ENCODE data around the gene PMEL. TPM values are rescaled to one million over a fixed set of nuclear protein-coding genes. Genes with fewer than 3 reads are reported as not detected.

Gene PMEL
- total RNA-seq, 1 donor from 2014 or later = 0.52 TPM

DNA sequence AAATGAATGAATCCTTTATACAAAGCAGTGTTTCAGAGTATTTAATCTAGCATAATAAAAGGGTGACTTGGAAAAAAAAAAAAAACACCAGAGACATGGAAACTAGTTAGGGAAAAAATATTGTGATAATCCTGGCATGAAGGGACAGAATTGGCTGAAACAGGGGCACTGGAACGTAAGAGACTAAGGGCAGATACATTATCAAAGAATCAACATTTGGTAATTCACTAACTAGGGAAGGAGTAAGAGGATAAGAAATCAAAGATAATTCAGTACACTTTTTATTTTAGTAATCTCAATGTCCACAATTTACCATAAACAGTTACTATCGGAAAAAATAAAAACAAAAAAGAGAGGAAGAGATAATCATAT, 56.3 kb downstream of the PMEL start:
- no peak overlapping the region for H3K9ac ChIP-seq (ENCODE audit: low read depth in 1 of 3, low read length in 3 of 3)

DNA sequence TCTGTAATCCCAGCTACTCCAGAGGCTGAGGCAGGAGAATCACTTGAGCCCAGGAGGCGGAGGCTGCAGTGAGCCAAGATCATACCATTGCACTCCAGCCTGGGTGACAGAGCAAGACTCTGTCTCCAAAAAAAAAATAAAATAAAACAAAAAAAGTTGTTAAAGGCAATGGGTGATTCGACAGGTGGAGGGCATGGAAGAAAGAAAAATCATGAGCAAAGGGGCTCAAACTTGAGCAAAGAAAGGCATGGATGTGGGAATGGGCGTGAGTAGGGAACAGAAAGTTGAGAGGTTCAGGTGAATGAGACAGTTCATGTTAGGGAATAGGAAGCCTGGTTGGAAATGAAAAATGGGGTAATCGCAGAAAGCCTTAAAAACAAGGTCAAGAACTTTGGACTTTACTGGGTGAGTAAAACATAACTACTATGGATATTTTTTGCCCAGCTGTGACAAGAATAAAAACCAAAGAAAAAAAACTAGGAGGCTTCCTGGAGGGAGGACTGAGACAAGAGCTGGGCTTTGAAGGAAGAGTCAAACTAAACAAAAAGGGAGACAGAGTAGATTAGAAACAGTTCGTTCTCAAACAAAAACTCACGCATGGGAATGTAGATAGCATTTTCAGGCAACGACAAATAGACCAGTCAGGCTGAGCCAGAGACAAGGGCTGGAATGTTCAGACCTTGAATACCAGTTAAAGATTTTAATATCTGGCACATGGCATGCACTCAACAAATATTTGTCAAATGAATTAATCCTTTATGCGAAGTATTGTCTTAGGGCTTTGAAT, 56.9 kb downstream of the PMEL start:
- Histone ChIP-seq H3K27ac (ENCODE audit: low read depth, low read length) (no peak overlapping the region), H3K9ac (ENCODE audit: low read depth in 1 of 3, low read length in 3 of 3) (no peak overlapping the region), H3K4me3 (ENCODE audit: low read length in 3 of 3) (no peak overlapping the region)

More for the DNA sequence above, 56.3 kb downstream of the PMEL start:
- no peaks in the 10 kb centered on the region for H3K27me3 ChIP-seq (ENCODE audit: control insufficient read depth in 3 of 3, insufficient read depth in 3 of 3, low read length in 3 of 3)
- H3K9me3 ChIP-seq (ENCODE audit: control insufficient read depth in 3 of 3, low read length in 3 of 3) = no peaks in the 10 kb centered on the region
- H3K27ac ChIP-seq (ENCODE audit: low read depth, low read length) = no peak overlapping the region
- H3K4me1 ChIP-seq (ENCODE audit: control insufficient read depth in 3 of 3, insufficient read depth in 3 of 3, low read length in 3 of 3) = no peaks in the 10 kb centered on the region
- peaks cover 0 to 2% (median 0%) of the 10 kb centered on the region in 3 donors for H3K36me3 ChIP-seq (ENCODE audit: control insufficient read depth in 3 of 3, insufficient read depth in 3 of 3, low read length in 3 of 3)
- H3K4me3 ChIP-seq (ENCODE audit: low read length in 3 of 3) = no peak overlapping the region

DNA sequence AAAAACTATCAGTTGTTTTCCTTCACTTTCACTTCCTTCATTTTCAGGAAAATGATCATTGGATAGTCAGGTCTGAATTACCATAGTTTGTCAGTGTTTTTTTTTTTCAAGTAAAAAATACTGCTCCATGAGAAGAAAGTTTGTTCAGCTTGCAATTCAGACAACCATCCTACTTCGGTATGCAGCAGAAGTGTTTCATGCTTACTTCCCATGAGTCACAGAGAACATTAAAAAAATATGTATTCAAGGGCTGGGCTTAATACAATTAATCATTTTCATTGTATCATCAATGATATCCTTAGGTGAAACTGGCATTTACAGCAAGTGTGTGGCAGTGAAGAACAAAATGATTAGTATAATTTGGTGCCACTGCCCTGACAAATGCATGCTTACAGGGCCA, 59.8 kb downstream of the PMEL start:
- Histone ChIP-seq H3K4me3 (ENCODE audit: low read length in 3 of 3) (no peak overlapping the region), H3K36me3 (ENCODE audit: control insufficient read depth in 3 of 3, insufficient read depth in 3 of 3, low read length in 3 of 3) (peaks cover 5 to 7% (median 6%) of the 10 kb centered on the region in 3 donors), H3K27ac (ENCODE audit: low read depth, low read length) (no peak overlapping the region), H3K9me3 (ENCODE audit: control insufficient read depth in 3 of 3, low read length in 3 of 3) (no peaks in the 10 kb centered on the region), H3K27me3 (ENCODE audit: control insufficient read depth in 3 of 3, insufficient read depth in 3 of 3, low read length in 3 of 3) (no peaks in the 10 kb centered on the region), H3K4me1 (ENCODE audit: control insufficient read depth in 3 of 3, insufficient read depth in 3 of 3, low read length in 3 of 3) (no peaks in the 10 kb centered on the region), H3K9ac (ENCODE audit: low read depth in 1 of 3, low read length in 3 of 3) (no peak overlapping the region)

More for the DNA sequence above, 56.9 kb downstream of the PMEL start:
- Histone ChIP-seq H3K9me3 (ENCODE audit: control insufficient read depth in 3 of 3, low read length in 3 of 3) (no peaks in the 10 kb centered on the region), H3K27me3 (ENCODE audit: control insufficient read depth in 3 of 3, insufficient read depth in 3 of 3, low read length in 3 of 3) (no peaks in the 10 kb centered on the region), H3K36me3 (ENCODE audit: control insufficient read depth in 3 of 3, insufficient read depth in 3 of 3, low read length in 3 of 3) (peaks cover 0 to 2% (median 0%) of the 10 kb centered on the region in 3 donors), H3K4me1 (ENCODE audit: control insufficient read depth in 3 of 3, insufficient read depth in 3 of 3, low read length in 3 of 3) (no peaks in the 10 kb centered on the region)

Other genes with a start within 250 kb of the PMEL start
- gene BLOC1S1, start 250.0 kb downstream of the PMEL start, total RNA-seq = 42.3 TPM
- gene RDH5, start 245.6 kb downstream of the PMEL start, total RNA-seq = 19.8 TPM
- 1,640 TPM for gene CD63, start 237.0 kb downstream of the PMEL start, total RNA-seq
- gene GDF11, start 222.9 kb downstream of the PMEL start, total RNA-seq = 3.1 TPM
- gene SARNP, start 148.3 kb downstream of the PMEL start, total RNA-seq = 71.5 TPM
- gene ORMDL2, start 148.0 kb downstream of the PMEL start, total RNA-seq = 11.0 TPM
- gene DNAJC14, start 136.5 kb downstream of the PMEL start, total RNA-seq = 33.4 TPM
- 2.6 TPM for gene MMP19, start 123.1 kb downstream of the PMEL start, total RNA-seq
- gene PYM1, start 38.1 kb downstream of the PMEL start, total RNA-seq = 16.2 TPM
- 6.8 TPM for gene DGKA, start 34.9 kb downstream of the PMEL start, total RNA-seq
- 9.4 TPM for gene CDK2, start 788 bp upstream of the PMEL start, total RNA-seq
- gene RAB5B, start 8.0 kb upstream of the PMEL start, total RNA-seq = 34.4 TPM
- 7.8 TPM for gene SUOX, start 31.2 kb upstream of the PMEL start, total RNA-seq
- 1.6 TPM for gene IKZF4, start 55.0 kb upstream of the PMEL start, total RNA-seq
- gene RPS26, start 75.9 kb upstream of the PMEL start, total RNA-seq = 36.5 TPM
- 154 TPM for gene ERBB3, start 114.1 kb upstream of the PMEL start, total RNA-seq
- 53.8 TPM for gene PA2G4, start 138.5 kb upstream of the PMEL start, total RNA-seq
- gene RPL41, start 150.6 kb upstream of the PMEL start, total RNA-seq = 4,392 TPM
- gene ZC3H10, start 152.2 kb upstream of the PMEL start, total RNA-seq = 5.7 TPM
- gene ESYT1, start 162.2 kb upstream of the PMEL start, total RNA-seq = 149 TPM
- 451 TPM for gene MYL6B, start 186.5 kb upstream of the PMEL start, total RNA-seq
- 859 TPM for gene MYL6, start 192.3 kb upstream of the PMEL start, total RNA-seq
- gene SMARCC2, start 223.4 kb upstream of the PMEL start, total RNA-seq = 43.8 TPM